ENCODE results near the gene SGMS1.

Gene SGMS1

DNA sequence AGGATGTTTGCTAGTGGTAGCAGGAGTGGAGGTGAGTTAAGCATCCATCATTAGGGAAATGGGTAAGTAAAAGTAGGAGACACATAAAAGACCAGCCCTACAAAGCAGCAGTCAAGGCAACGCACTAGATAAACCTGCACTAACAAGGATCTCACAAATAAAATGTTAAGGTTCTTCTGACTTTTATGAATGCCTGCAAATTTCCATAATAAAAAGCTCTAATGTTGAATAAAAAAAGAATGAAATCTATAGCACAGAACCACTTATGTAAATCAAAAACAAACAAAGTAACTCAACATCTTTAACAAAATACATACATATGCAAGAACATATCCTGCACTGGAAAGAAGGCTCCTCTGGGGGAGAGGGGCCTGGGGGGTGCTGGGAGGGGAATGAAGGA is 4.6 kb downstream of the SGMS1 start:
- TF ChIP-seq POLR2AphosphoS5 (IDR thresholded peaks at IDR 0.05; ENCODE audit: low read depth, low read length) = no peak
- FAIRE-seq = no peak
- no peak for DNase-seq (ENCODE audit: insufficient read length)

DNA sequence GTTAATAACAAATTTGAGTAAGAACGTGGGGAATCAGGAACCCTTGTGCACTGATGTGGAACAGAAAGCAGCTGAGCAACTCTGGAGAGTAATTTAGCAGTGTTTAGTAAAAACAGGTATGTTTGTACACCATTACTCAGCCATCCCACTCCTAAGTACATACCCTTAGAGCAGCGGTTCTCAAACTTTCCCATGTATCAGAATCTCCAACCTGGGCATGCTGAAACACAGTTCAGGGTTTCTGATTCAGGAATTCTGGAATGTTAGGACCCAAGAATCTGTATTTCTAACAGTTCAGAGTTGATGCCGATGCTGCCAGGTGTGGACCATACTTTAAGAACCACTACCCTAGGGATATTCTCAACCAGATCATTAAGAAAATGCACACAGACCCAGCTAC is 5.1 kb downstream of the SGMS1 start:
- no peak for DNase-seq (ENCODE audit: insufficient read length)
- no peak for TF ChIP-seq POLR2AphosphoS5 (IDR thresholded peaks at IDR 0.05; ENCODE audit: low read depth, low read length)
- TF ChIP-seq TAF1 (IDR thresholded peaks at IDR 0.05; ENCODE audit: borderline replicate concordance, low read depth, low read length) = no peak
- TF ChIP-seq POLR2A (IDR thresholded peaks at IDR 0.05; ENCODE audit: low read depth, low read length) = no peak
- FAIRE-seq = no peak

DNA sequence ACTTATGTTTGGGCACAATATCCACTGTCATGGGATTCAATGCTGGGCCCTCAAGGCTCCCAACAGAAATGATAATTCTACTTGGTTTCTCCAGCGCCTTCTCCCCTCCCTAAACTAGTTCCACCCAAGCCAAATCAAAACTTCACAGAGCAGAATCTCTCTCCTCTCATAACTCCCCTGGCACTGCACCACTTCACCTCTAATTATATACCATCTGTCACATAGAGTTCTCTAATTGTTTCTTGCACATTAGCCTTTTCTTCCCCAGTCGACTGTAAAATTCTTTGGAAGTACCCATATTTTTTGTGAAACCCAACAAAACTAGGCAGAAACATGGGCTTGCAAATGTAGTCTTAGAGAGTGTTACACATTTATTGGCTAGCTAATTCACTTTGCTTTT is 8.1 kb downstream of the SGMS1 start:
- DNase-seq (ENCODE audit: insufficient read length) = no peak
- FAIRE-seq = no peak
- TF ChIP-seq POLR2A (IDR thresholded peaks at IDR 0.05; ENCODE audit: low read depth, low read length) (no peak), TAF1 (IDR thresholded peaks at IDR 0.05; ENCODE audit: borderline replicate concordance, low read depth, low read length) (no peak), POLR2AphosphoS5 (IDR thresholded peaks at IDR 0.05; ENCODE audit: low read depth, low read length) (no peak)

DNA sequence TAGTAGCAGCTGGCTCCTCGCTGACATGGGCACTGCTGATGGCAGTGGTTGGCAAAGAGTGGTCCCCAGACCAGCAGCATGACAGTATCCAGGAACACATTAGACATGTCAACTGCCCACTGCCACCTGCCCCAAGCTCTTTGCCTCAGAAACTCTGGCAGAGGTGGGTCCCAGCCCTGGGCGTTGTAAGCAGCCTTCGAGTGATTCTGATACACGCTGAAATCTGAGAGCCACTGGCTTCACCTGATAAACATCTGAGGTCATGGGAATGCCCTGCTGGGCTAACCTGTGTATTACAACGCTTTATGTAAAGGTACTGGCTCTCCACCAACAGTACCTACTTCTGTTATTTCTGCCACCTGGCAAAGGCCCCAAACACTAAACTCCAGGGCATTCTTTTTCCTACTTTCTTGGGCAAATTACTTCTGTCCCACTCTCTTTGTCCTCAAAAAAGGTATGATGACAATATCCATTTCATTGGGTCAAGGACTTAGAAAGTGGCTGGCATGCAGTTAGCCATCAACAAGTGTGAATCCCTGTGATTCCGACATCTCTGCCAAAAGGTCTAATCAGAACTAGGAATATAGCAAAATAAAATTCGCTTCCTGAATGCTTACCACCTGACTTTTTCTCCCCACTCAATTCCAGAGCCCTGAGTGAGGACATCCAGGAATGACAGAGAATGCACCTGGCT is 9.2 kb downstream of the SGMS1 start:
- TF ChIP-seq POLR2A (IDR thresholded peaks at IDR 0.05; ENCODE audit: low read depth, low read length) = no peak
- TF ChIP-seq TAF1 (IDR thresholded peaks at IDR 0.05; ENCODE audit: borderline replicate concordance, low read depth, low read length) = no peak
- no peak for TF ChIP-seq POLR2AphosphoS5 (IDR thresholded peaks at IDR 0.05; ENCODE audit: low read depth, low read length)
- DNase-seq (ENCODE audit: insufficient read length) (no peak), FAIRE-seq (peak; percentile 50)

DNA sequence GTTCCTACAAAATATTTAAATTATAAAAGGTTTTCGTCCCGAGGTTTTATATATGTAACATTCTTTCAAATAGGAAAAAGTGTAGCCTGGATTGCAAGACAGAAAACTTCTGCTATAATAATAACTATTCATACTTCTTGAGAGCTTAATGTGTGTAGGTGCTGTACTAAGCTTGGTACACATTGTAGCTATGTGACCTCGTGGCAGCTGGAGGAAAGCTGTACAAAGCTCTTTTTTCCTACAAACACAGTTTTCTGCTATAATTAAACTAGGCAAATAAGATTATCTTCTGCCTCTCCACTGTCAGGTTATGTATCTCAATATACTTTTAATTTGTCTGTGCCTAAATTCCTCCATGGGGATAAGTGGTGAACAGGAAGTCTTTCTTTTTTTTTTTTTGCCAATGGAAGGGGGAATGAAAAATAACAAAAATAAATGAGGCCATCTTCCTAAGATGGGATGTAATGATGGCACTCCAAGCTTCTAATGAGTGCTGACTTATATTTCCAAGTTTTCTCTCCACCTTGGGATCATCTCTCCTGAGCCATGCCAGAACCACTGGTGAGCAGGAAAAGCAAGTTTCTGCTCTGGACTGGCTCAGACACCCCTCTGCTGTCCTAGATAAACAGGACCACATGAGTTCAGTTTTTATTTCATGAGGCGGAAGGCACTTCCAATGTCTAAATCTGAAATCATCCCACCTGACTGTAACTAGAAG is 9.9 kb downstream of the SGMS1 start:
- no peak for DNase-seq (ENCODE audit: insufficient read length)
- FAIRE-seq = no peak
- TF ChIP-seq POLR2AphosphoS5 (IDR thresholded peaks at IDR 0.05; ENCODE audit: low read depth, low read length) (no peak), TAF1 (IDR thresholded peaks at IDR 0.05; ENCODE audit: borderline replicate concordance, low read depth, low read length) (no peak), POLR2A (IDR thresholded peaks at IDR 0.05; ENCODE audit: low read depth, low read length) (no peak)

DNA sequence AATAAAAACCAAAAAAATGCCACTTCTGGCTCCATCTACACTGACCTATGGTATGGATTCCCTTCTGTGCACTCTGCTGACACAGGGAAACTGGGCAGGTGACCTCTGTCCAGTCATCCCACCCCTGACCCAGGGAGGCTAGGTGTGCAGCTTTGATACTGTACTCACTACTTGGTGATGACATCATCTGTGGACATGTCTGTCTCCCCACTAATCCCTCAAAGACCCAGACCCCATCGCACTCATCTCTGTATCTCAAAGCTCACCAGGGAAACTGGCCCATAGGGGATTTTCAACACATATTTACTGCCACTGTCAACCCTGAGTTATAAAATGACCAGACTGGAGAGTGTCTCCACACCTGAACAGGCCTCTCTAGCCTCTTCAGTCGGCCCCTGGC is 10.6 kb downstream of the SGMS1 start:
- DNase-seq (ENCODE audit: insufficient read length) (no peak), FAIRE-seq (no peak)
- no peak for TF ChIP-seq POLR2A (IDR thresholded peaks at IDR 0.05; ENCODE audit: low read depth, low read length)
- no peak for TF ChIP-seq TAF1 (IDR thresholded peaks at IDR 0.05; ENCODE audit: borderline replicate concordance, low read depth, low read length)
- no peak for TF ChIP-seq POLR2AphosphoS5 (IDR thresholded peaks at IDR 0.05; ENCODE audit: low read depth, low read length)

DNA sequence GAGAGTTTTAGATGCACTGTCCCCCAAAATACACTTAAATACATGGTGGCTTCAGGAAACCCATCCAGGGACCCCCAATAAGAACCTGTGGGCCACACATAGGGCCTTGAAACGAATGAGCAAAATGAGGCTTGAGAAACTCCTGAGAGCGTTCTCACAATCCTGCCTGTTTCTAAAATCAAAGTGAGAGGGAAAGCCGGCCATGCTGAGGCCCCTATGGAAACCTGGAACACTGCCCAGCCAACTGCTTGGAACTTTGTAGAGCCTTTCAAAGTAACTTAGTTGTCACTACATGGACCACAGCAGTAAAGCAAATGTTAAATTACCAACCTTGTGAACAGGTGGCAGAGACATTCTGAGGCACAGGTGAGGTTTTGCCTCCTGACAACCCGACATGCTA is 13.4 kb downstream of the SGMS1 start:
- TF ChIP-seq POLR2A (IDR thresholded peaks at IDR 0.05; ENCODE audit: low read depth, low read length) = no peak
- TF ChIP-seq POLR2AphosphoS5 (IDR thresholded peaks at IDR 0.05; ENCODE audit: low read depth, low read length) = no peak
- no peak for TF ChIP-seq TAF1 (IDR thresholded peaks at IDR 0.05; ENCODE audit: borderline replicate concordance, low read depth, low read length)
- DNase-seq (ENCODE audit: insufficient read length) = no peak
- FAIRE-seq = no peak

- TF ChIP-seq POLR2AphosphoS5 (IDR thresholded peaks at IDR 0.05; ENCODE audit: low read depth, low read length) (no peak), TAF1 (IDR thresholded peaks at IDR 0.05; ENCODE audit: borderline replicate concordance, low read depth, low read length) (no peak), POLR2A (IDR thresholded peaks at IDR 0.05; ENCODE audit: low read depth, low read length) (no peak)
- FAIRE-seq = no peak
- DNase-seq (ENCODE audit: insufficient read length) = no peak
Measured at GRCh38 chr10:50607356-50607925, 16.3 kb downstream of the SGMS1 start.

DNA sequence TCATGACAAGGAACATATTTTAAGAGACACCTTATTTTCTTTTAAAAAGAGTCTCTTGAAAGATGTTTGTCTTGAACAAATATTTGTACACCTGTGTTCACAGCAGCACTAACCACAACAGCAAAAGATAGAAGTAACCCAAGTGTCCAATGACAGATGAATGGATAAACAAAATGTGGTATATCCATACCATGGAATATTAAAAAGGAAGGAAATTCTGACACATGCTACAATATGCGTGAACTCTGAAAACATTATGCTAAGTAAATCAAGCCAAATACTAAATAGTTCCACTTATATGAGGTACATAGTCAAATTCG is 17.8 kb downstream of the SGMS1 start:
- FAIRE-seq (no peak), DNase-seq (ENCODE audit: insufficient read length) (no peak)
- no peak for TF ChIP-seq POLR2A (IDR thresholded peaks at IDR 0.05; ENCODE audit: low read depth, low read length)
- TF ChIP-seq TAF1 (IDR thresholded peaks at IDR 0.05; ENCODE audit: borderline replicate concordance, low read depth, low read length) = no peak
- TF ChIP-seq POLR2AphosphoS5 (IDR thresholded peaks at IDR 0.05; ENCODE audit: low read depth, low read length) = no peak

DNA sequence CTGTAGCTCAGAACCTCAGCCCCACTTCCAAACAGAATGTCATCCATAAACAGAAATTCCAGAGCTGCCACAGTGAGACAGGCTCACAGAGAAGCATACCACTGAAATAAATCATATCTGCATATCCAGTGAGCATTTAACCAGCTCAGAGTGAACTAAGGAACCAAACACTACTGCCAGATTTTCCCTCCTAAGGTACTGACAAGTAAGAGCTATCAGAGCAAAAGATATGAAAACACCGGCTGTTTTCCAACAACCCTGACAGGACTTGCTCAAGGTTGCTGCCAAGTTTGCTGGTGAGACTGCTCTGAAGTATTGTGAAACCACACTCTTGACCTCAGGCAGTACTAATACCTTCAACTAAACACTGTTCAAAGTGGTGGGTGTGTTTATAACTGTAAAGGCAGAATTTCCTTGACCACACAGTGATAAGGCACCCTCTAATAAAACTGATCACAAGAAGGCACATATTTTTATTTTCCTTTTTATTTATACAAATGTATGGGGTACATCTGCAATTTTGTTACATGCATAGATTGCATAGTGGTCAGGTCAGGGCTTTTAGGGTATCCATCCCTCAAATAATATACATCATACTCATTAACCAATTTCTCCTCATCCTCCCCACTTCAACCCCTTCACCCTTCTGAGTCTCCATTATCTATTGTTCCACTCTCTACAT is 18.3 kb downstream of the SGMS1 start:
- TF ChIP-seq TAF1 (IDR thresholded peaks at IDR 0.05; ENCODE audit: borderline replicate concordance, low read depth, low read length) (no peak), POLR2A (IDR thresholded peaks at IDR 0.05; ENCODE audit: low read depth, low read length) (no peak), POLR2AphosphoS5 (IDR thresholded peaks at IDR 0.05; ENCODE audit: low read depth, low read length) (no peak)
- FAIRE-seq (peak; percentile 92), DNase-seq (ENCODE audit: insufficient read length) (no peak)

DNA sequence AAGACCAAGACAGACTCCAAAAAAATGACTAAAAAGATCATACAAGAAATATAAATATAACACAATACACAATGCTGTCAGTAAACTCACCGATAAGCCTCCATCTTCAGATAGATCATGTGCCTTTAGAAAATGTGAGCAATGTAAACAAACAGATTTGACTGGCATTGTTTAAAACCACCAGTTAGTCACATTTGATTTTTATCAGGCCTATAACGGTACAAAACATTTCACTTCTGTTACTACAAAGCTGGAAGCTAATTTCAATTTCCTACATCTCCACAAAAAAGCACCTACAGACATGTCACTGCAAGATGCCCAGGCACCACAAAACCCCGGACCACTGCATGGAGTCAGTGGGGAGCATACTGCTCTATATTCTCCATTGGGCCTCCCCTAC is 18.9 kb downstream of the SGMS1 start:
- DNase-seq (ENCODE audit: insufficient read length) (no peak), FAIRE-seq (no peak)
- TF ChIP-seq POLR2A (IDR thresholded peaks at IDR 0.05; ENCODE audit: low read depth, low read length) (no peak), POLR2AphosphoS5 (IDR thresholded peaks at IDR 0.05; ENCODE audit: low read depth, low read length) (no peak), TAF1 (IDR thresholded peaks at IDR 0.05; ENCODE audit: borderline replicate concordance, low read depth, low read length) (no peak)
